Measurements from ENCODE around the gene BRPF1.

BRPF1 gene

GRCh38 chr3:9732740-9733115 is 1.2 kb downstream of the BRPF1 start:
- no peak for DNase-seq

GRCh38 chr3:9736831-9737230 is 5.3 kb downstream of the BRPF1 start:
- DNase-seq = no peak

GRCh38 chr3:9739181-9739580 is 7.6 kb downstream of the BRPF1 start:
- no peak for DNase-seq

- no peak for DNase-seq
Observed at GRCh38 chr3:9742560-9742959, 11.0 kb downstream of the BRPF1 start.

- no peak for DNase-seq
Observed at GRCh38 chr3:9743548-9743947, 12.0 kb downstream of the BRPF1 start.

- no peak for DNase-seq
Observed at GRCh38 chr3:9744162-9744561, 12.6 kb downstream of the BRPF1 start.

GRCh38 chr3:9745521-9745920 is 14.0 kb downstream of the BRPF1 start:
- DNase-seq = no peak

GRCh38 chr3:9746330-9746729 is 14.8 kb downstream of the BRPF1 start:
- no peak for DNase-seq

- no peak for DNase-seq
Observed at GRCh38 chr3:9747267-9747666, 15.7 kb downstream of the BRPF1 start.

GRCh38 chr3:9748031-9748430 is 16.5 kb downstream of the BRPF1 start:
- no peak for DNase-seq

GRCh38 chr3:9749296-9749644 is 17.7 kb downstream of the BRPF1 start:
- no peak for DNase-seq

GRCh38 chr3:9749645-9750555 is 18.4 kb downstream of the BRPF1 start, which contains the start of gene OGG1:
OGG1 (plus strand) TSS chr3:9749952; CDS start chr3:9750287, 335 bp downstream.
- DNase-seq = peak; percentile 93

- DNase-seq = no peak
Observed at GRCh38 chr3:9750556-9751411, 19.2 kb downstream of the BRPF1 start.

GRCh38 chr3:9754678-9755077 is 23.1 kb downstream of the BRPF1 start:
- DNase-seq = no peak

GRCh38 chr3:9757427-9757826 is 25.9 kb downstream of the BRPF1 start:
- DNase-seq = no peak

GRCh38 chr3:9760779-9761505 is 29.4 kb downstream of the BRPF1 start:
- DNase-seq = no peak

GRCh38 chr3:9761919-9762318 is 30.4 kb downstream of the BRPF1 start:
- no peak for DNase-seq

GRCh38 chr3:9762871-9763270 is 31.3 kb downstream of the BRPF1 start:
- DNase-seq = no peak

- DNase-seq = no peak
Observed at GRCh38 chr3:9765865-9766264, 34.3 kb downstream of the BRPF1 start.

- no peak for DNase-seq
Observed at GRCh38 chr3:9767418-9767817, 35.9 kb downstream of the BRPF1 start.

GRCh38 chr3:9768141-9768775 is 36.7 kb downstream of the BRPF1 start:
- no peak for DNase-seq

- DNase-seq = no peak
Observed at GRCh38 chr3:9769012-9769411, 37.5 kb downstream of the BRPF1 start.
